Psoas muscle (tissue), 8 donors: ENCODE results near the gene EPO. TPM values are rescaled to one million over a fixed set of nuclear protein-coding genes. Genes with fewer than 3 reads are reported as not detected.

Experiments used
- ATAC-seq, 4 donors: fragments of 200-7000 bp; cut with Tn5 transposase; one replicate each; pipeline ENCODE4 v1.9.1; 2020; ENCODE audit warnings: moderate library complexity in 3 of 4, mild to moderate bottlenecking in 2 of 4
- DNase-seq, 2 donors: peaks; one replicate each; pipeline ENCODE4 v3.0.0-alpha.2; 2020
- H3K27ac ChIP-seq: fragments of 200-600 bp; one replicate; pipeline ENCODE4 v1.8.0; 2022
- H3K27me3 ChIP-seq, 3 donors: fragments of 200-600 bp in 1 of 3; one replicate each; pipeline versions ENCODE4 v1.6.1 to v1.8.0; 2013 to 2022; ENCODE audit warnings: low read length in 2 of 3, mild to moderate bottlenecking in 2 of 3, moderate library complexity in 1 of 3; ENCODE audit not compliant: insufficient read depth in 3 of 3
- H3K36me3 ChIP-seq, 2 donors: fragments of 200-600 bp in 1 of 2; one replicate each; pipeline versions ENCODE4 v1.6.1 to v1.8.0; 2013 to 2022; ENCODE audit warnings: low read depth in 1 of 2, mild to moderate bottlenecking in 1 of 2, moderate library complexity in 1 of 2; ENCODE audit not compliant: insufficient read depth in 1 of 2
- H3K4me1 ChIP-seq: fragments of 200-600 bp; one replicate; pipeline ENCODE4 v1.8.0; 2022
- H3K4me3 ChIP-seq: fragments of 200-600 bp; one replicate; pipeline ENCODE4 v1.8.0; 2022; ENCODE audit warnings: mild to moderate bottlenecking
- H3K9me3 ChIP-seq: fragments of 200-600 bp; one replicate; pipeline ENCODE4 v1.8.0; 2022
- WGBS, 3 donors: extraction: QIAGEN DNeasy Blood & Tissue Kit; methylation state at CpG; one replicate each; pipeline versions ENCODE4 v1.1.6 to v1.1.7; 2013; 5-methylcytosine and 5-hydroxymethylcytosine counted together
- intact Hi-C, 2 donors: fragments of 100-400 bp; cut with DNase I; formaldehyde crosslinking; loops; one replicate each; pipeline versions ENCODE4 v1.11.0 to v1.14.2; 2022
- polyA plus RNA-seq, 3 donors: library from polyadenylated mRNA; stranded (reverse); fragments of 200-250 nt; gene quantifications; one replicate each; pipeline ENCODE4 v1.2.3, GENCODE V29; 2013
- total RNA-seq, 4 donors: library from RNA; stranded (reverse); fragmentation: NEBNext Ultra II Directional in 2 of 4; extraction: Animal tissue kit (Norgen Biotek cat#: 25700) in 2 of 4; gene quantifications; one replicate each; pipeline versions ENCODE4 v1.2.1 to v1.2.4, GENCODE V29; 2021 to 2023
- TF ChIP-seq, protein P1 (sequence below): fragments of 200-600 bp; IDR thresholded peaks from one replicate; pipeline ENCODE4 v1.8.0; 2022; ENCODE audit warnings: antibody characterized with exemption
- donor health status: healthy with polysubstance abuse.
- donor health status: DM: no; HTN: no; CAD: no; lungs with moderate emphysema.
- donor health status: Bipolar disorder and iron deficiency.
- donor health status: healthy.
- donor health status: DM: yes; HTN: yes; CAD: no.
- donor health status: DM: no; HTN: no; CAD: no.
- donor health status: DM: no; HTN: no; CAD: no.
- donor health status: DM: yes; HTN: yes; CAD: no.

EPO gene
- total and polyA plus RNA-seq, 7 donors: not detected

DNA sequence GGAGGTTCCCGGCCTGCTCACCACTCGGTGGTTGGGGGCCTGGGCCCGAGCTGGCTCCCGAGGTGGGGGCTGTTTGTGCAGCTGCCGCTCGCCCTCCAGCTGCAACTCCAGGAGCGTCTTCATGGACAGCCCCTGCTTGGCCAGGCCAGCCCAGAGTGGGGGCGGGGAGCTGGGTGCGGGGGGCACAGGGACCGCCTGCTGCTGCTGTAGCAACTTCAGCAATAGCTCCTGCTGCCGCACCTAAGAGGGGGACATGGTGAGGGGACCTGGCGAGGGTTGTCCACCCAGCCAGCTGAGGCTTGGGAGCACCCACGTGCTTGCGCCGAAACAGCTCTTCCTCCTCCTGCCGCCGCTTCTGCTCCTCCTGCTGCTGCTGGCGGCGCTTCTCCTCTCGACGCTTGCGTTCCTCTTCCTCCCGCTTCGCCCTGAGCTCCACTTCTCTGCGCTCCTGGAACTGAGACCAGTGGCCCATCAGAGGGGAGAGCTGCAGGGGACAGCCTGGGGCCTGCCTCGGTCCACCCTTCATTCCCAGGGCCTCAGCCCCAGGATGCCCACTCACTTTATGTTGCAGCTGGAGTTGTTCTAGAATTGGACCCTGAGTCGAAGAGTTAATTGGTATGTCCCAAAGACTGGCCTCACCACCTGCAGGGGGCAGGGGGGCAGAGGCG lies 37.1 kb upstream of the EPO start:
- Histone ChIP-seq H3K27me3 (no peaks in the 10 kb centered on the region), H3K36me3 (peaks cover 3 to 98% of the 10 kb centered on the region in 2 donors), H3K4me1 (no peaks in the 10 kb centered on the region), H3K27ac (no peak overlapping the region), H3K4me3 (no peak overlapping the region), H3K9me3 (no peaks in the 10 kb centered on the region)
- ATAC-seq (no peak), DNase-seq (peak in 1 of 2 donors; percentile 56)
- WGBS, 3 donors: 82 to 85% (median 83%) methylated on average over 27 to 28 of the region's 28 CpGs
- TF ChIP-seq, protein P1, sequence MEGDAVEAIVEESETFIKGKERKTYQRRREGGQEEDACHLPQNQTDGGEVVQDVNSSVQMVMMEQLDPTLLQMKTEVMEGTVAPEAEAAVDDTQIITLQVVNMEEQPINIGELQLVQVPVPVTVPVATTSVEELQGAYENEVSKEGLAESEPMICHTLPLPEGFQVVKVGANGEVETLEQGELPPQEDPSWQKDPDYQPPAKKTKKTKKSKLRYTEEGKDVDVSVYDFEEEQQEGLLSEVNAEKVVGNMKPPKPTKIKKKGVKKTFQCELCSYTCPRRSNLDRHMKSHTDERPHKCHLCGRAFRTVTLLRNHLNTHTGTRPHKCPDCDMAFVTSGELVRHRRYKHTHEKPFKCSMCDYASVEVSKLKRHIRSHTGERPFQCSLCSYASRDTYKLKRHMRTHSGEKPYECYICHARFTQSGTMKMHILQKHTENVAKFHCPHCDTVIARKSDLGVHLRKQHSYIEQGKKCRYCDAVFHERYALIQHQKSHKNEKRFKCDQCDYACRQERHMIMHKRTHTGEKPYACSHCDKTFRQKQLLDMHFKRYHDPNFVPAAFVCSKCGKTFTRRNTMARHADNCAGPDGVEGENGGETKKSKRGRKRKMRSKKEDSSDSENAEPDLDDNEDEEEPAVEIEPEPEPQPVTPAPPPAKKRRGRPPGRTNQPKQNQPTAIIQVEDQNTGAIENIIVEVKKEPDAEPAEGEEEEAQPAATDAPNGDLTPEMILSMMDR: no peak
- intact Hi-C loops: no loop called here

DNA sequence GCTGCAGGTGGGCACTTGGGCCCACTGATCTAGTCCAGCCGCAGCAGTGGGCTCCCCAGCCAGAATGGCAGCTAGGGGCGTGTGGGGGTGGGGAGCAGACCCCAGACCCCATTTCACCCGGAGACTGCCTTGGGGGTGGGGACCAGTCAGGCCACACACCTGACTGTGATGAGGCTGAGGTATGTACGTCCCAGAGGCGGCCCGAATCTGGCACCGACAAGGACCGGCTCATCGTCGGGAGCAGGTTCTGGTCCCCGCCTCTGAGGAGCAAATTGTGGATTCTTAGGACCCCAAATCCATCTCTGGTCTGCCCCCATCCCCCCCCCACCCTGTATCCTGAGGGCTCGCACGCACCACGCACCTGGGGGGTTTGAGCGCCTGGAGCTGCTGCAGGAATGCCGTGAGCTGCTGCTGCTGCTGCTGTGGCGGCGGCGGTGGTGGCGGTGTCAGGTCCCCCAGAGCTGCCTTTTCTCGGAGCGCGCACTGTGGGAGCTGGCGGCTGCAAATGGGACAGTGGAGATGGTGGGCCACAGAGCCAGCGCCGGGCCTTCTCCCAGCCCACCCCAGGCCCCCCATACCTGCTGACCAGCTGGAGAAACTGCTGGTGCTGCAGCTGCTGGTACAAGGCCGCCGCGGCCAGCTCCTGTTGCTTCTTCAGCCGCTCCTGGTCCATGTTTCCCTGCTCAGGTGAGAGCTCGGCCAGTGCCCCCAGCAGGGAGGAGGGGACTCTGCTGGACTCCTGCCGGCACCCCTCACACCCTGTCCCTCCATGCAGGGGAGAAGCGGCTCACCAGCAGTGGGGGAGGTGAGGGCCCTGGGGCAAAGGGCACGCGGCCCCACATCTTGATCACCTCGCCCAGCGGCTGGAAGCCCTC lies 36.4 kb upstream of the EPO start:
- Histone ChIP-seq H3K4me3 (no peak overlapping the region), H3K27me3 (no peaks in the 10 kb centered on the region), H3K4me1 (peaks cover 5% of the 10 kb centered on the region), H3K9me3 (no peaks in the 10 kb centered on the region), H3K36me3 (peaks cover 3 to 98% of the 10 kb centered on the region in 2 donors), H3K27ac (no peak overlapping the region)
- 92 to 94% (median 93%) methylated on average over 27 to 37 of the region's 37 CpGs for WGBS, 3 donors
- intact Hi-C loops: no loop called here
- TF ChIP-seq, protein P1: no peak
- DNase-seq (no peak), ATAC-seq (no peak)

DNA sequence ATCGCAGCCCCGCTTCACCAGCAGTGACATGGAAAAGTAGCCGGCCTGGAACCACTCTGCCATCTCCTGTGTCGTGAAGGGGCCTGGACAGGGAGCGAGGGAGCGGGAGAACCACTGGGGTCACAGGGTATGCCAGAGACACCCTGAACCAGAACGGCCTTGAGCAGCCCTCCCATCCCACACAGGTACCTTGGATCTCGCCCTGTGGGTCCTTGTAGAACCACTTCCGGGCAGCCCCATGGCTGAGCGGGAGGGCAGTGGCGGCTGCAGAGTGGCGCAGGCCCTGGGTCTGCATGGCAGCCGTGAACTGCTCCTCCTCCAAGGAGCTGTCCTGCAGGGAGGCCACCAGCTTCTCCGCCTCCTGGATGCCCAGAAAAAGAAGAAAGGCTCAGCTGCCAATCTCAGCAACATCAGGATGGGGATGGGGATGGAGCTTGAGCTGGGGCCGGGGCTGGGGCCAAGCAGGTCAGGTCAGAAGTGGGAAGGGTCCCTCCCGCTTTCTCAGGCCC lies 35.7 kb upstream of the EPO start:
- H3K27me3 ChIP-seq: no peaks in the 10 kb centered on the region
- peaks cover 3 to 96% of the 10 kb centered on the region in 2 donors for H3K36me3 ChIP-seq
- no peak for DNase-seq
- H3K4me3 ChIP-seq: no peak overlapping the region
- 91 to 95% (median 94%) methylated on average over 16 of the region's 16 CpGs for WGBS, 3 donors
- H3K27ac ChIP-seq: no peak overlapping the region
- TF ChIP-seq, protein P1: no peak
- H3K4me1 ChIP-seq: peaks cover 12% of the 10 kb centered on the region
- H3K9me3 ChIP-seq: no peaks in the 10 kb centered on the region
- intact Hi-C loops: loop anchor here in 1 of 2 donors (5.0 kb wide), 1 partner anchor 107 kb away; no protein-coding TSS in a partner anchor
- no peak for ATAC-seq

GRCh38 chr7:100685049-100685605 lies 35.1 kb upstream of the EPO start:
- no peak overlapping the region for H3K27ac ChIP-seq
- no peaks in the 10 kb centered on the region for H3K27me3 ChIP-seq
- H3K36me3 ChIP-seq: peaks cover 3 to 92% of the 10 kb centered on the region in 2 donors
- no peak for ATAC-seq
- no peaks in the 10 kb centered on the region for H3K9me3 ChIP-seq
- TF ChIP-seq, protein P1: no peak
- H3K4me1 ChIP-seq: peaks cover 17% of the 10 kb centered on the region
- DNase-seq: no peak
- intact Hi-C loops: loop anchor here in 1 of 2 donors (5.0 kb wide), 1 partner anchor 108 kb away; no protein-coding TSS in a partner anchor
- 89 to 94% (median 89%) methylated on average over 17 to 18 of the region's 18 CpGs for WGBS, 3 donors
- no peak overlapping the region for H3K4me3 ChIP-seq
